ENCODE results near the gene LTB4R.
A peak's percentile ranks its signal among the peaks of the same experiment; 100 is the strongest.
"Not testable (repeated sequence)": the region's sequence is repeated elsewhere in the genome, so short reads cannot be mapped to it uniquely, and the experiment has no call there.

Gene LTB4R

DNA sequence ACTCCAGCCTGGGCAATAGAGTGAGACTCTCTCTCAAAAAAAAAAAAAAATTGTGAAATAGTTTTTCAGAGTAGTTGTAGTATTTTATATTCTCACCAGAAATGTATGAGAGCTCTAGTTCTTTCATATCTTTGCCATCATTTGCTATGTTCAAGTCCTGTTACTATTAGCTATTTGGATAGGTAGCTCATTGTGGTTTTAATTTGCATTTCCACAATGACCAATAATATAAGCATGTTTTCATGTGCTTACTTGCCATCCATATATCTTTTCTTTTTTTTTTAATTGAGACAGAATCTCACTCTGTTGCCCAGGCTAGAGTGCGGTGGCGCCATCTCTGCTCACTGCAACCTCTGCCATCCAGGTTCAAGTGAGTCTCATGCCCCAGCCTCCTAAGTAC is 36.9 kb downstream of the LTB4R start:
- DNase-seq: no peak

- DNase-seq: no peak
Observed at GRCh38 chr14:24349742-24350141, 38.4 kb downstream of the LTB4R start.

GRCh38 chr14:24351517-24351916 is 40.2 kb downstream of the LTB4R start:
- DNase-seq: no peak

DNA sequence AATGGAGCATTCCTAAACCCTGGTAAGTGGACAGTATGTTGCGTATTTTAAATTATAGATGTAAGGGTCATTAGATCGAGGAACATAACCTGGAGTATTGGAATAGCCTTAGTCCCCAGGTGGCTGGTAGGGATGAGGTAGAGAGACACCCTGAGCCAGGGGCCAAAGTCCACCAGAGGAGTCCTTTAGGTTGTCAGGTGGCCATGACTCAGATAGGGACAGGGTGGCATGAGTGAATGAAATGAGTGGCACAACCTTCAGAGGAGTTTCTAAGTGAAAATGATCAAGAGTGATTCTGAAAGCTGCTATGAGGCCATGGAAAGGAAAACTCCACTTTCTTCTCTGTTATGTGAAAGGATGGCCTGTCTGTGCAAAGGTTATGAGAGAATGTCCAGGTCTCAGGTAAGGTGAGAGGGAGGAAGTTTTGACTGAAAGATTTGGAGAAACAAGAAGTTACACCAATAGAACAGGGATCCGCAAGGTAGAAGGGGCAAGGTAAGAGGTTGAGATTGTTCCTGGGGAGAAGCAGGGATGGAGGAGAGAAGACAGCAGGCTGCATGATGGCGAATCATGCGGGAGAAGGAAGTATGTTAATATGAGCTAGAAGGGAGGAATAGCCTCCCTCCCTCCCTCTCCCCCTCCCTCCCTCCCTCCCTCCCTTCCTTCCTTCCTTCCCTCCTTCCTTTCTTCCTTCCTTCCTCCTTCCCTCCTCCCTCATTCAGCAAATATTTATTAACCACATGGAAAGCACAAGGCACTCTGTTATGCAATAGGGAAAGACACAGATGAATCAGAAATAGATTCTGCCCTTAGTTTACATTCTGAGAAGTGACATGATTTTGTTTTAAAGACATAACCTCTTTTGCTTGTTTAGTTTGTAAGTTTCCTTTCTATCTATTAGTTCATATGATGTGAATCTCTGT is 42.5 kb downstream of the LTB4R start:
- DNase-seq: no peak

- not testable (repeated sequence) for DNase-seq
Observed at GRCh38 chr14:24354482-24354825, 43.2 kb downstream of the LTB4R start.

DNA sequence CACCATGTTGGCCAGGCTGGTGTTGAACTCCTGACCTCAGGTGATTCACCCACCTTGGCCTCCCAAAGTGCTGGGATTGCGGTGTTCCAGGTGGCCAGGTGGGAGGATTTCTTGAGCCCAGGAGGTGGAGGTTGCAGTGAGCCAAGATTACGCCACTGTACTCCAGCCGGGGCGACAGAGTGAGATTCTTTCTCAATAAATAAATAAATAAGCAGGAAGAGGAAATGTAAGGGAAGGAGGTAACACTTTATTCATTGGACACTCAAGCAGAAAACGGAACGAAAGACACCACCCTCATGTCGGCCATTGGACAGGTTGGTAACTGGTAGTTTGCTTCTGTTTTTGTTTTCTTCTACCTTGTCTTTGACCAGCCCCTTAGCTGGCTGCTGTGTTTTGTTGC is 43.7 kb downstream of the LTB4R start:
- DNase-seq: no peak

DNA sequence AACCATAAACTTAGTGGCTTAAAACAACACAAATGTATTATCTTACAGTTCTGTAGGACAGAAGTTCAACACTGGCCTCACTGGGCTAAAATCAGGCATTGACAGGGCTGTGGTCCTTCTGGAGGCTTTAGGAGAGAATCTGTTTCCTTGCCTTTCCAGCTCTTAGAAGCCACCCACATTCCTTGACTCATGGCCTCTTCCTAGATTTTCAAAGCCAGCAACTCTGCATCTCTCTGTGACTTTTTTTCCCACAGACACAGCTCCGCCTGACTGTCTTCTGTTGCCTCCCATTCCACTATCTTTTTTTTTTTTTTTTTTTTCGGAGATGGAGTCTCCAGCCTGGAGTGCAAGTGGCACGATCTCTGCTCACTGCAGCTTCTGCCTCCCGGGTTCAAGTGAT is 44.9 kb downstream of the LTB4R start:
- DNase-seq: no peak

DNA sequence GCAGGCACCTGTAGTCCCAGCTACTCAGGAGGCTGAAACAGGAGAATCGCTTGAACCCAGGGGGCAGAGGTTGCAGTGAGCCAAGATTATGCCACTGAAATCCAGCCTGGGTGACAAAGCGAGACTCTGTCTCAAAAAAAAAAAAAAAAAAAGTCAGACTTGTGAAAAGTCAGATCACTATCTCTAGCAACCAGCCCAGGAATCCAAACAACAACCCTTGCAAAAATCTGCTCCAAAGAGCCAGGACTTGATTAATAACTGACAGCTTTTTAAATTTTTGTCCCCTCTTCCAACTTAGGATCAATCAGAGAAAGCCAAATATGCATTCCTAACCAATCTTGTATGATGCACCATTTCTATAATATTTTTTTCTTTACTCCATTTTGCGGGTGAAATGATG is 49.0 kb downstream of the LTB4R start:
- DNase-seq: no peak

GRCh38 chr14:24361326-24361725 is 50.0 kb downstream of the LTB4R start:
- DNase-seq: no peak

DNA sequence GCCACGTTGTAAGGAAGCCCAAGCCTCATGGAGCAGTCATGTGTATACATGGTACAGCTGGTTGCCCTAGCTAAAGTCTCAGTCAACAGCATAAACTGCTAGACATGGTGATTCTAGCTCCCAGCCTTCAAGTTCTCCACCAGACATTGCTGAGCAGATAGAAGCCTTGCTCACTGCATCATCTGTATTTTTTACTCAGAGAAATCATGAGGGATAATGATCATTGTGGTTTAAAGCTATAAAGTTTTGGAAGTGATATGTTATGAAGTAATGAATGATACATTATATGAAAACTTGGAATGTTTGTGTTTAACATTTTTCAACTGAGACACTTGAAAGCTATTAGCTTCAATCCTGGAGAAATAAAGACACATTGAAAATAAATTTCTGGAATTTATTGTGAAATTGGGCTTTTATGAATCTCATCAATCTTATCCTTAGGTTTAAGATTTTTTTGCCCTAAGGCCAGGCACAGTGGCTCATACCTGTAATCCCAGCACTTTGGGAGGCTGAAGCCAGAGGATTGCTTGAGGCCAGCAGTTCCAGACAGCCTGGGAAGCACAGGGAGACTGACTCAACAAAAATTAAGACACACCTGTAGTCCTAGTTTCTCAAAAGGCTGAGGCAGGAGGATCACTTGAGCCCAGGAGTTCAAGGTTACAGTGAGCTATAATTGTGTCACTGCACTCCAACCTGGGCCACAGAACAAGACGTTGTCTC is 51.1 kb downstream of the LTB4R start:
- no peak for DNase-seq

DNA sequence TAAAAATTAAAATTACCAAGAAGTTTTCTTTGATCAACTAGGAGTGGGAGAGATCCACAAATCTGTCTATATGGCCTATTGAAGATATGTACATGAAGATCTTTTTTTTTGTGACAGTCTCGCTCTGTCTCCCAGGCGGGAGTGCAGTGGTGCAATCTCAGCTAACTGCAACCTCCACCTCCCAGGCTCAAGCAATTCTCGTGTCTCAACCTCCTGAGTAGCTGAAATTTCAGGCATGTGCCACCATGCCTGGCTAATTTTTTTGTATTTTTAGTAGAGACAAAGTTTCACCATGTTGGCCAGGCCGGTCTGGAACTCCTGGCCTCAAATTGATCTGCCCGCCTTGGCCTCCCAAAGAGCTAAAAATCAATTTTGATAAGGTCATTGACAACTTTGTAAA is 52.1 kb downstream of the LTB4R start:
- no peak for DNase-seq

DNA sequence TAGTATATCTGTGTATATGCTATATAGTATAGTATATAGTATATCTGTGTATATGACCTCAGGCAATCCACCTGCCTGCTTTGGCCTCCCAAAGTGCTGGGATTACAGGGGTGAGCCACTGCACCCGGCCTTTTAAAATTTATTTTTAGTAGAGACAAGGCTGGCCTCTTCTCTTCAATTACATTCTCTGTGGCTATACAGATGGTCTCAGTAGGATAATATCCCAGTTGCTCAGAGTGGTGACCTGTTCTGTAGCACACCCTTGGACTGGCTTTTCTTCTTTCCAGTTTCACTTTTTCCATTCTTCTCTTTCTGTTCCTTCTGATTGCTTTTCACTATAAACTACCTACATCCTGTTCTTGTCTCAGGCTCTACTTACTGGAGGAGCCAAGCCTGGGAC is 53.5 kb downstream of the LTB4R start:
- DNase-seq: no peak

DNA sequence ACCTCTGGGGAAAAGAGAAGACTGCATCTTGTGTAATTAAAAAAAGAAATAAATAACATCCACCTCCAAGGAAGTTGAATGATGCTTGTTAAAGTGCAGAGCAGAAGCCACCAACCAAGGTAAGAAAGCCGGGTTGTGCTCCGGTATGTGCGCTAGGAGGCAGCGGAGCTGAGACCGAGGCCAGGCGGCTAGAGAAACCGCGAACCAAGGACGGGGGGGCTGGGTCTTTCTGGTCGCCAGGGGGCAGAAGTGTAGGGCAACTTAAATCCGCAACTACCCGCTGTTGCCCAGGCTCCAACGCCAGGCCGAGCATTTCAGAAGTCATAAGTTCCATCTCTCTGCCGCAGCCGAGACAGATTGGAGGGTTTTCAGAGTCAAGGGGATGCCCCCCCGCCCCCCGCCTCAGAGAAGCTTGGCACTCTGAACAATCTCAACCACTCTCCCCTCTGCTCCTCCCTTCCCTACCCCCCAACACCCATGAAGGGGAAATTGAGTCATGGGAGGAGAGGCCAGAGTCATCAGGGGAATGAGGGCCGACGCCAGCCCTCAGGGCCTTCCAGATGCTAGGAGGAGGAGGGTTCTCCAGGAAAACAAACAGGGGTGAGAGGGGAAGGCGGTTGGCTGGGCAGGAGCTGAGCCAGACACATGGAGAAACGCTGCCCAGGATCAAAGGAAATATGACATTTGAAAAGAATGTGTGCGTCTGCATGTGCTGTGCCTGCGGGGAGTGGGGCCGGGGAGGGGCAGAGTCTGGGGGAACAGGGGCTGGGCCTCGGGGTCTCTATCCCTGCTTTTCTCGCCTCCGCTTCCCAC is 54.5 kb downstream of the LTB4R start:
- DNase-seq: peak; percentile 65 to 81

- no peak for DNase-seq
Observed at GRCh38 chr14:24366413-24366720, 55.1 kb downstream of the LTB4R start.

- DNase-seq: peak; percentile 13 to 82
Observed at GRCh38 chr14:24366721-24367513, 55.6 kb downstream of the LTB4R start.

All from CD4-positive, alpha-beta T cell treated with Interleukin-1 beta for 1 hour (primary cell).